HEK293T (cell line): ENCODE data around the gene KHK.

Source experiments
- CTCF ChIA-PET: fragments of 350-600 bp; formaldehyde crosslinking; extraction: SDS; loops from one replicate; lab custom pipeline; 2021; ENCODE audit warnings: antibody characterized with exemption, inconsistent platforms; lab: Yijun Ruan, JAX
- POLR2A ChIA-PET: fragments of 350-600 bp; formaldehyde crosslinking; extraction: SDS; loops from one replicate; lab custom pipeline; 2020; ENCODE audit warnings: antibody characterized with exemption, inconsistent platforms; lab: Yijun Ruan, JAX
- DNase-seq: peaks from one replicate; pipeline ENCODE4 v3.0.0; 2012; ENCODE audit warnings: mixed read lengths; ENCODE audit errors: extremely low spot score
- ARNT ChIP-seq: fragments of 450-650 bp; IDR thresholded peaks from 2 replicates; pipeline ENCODE4 v1.6.1; 2017; ENCODE audit warnings: mild to moderate bottlenecking
- BHLHE40 ChIP-seq: fragments of 450-650 bp; IDR thresholded peaks from 2 replicates; pipeline ENCODE4 v1.6.1; 2016; ENCODE audit warnings: mild to moderate bottlenecking, moderate library complexity, borderline replicate concordance
- CTBP1 ChIP-seq: fragments of 450-650 bp; IDR thresholded peaks from 2 replicates; pipeline ENCODE4 v1.6.1; 2016; ENCODE audit warnings: borderline replicate concordance
- ELF4 ChIP-seq: fragments of 450-650 bp; IDR thresholded peaks from 2 replicates; pipeline ENCODE4 v1.6.1; 2017; ENCODE audit warnings: antibody characterized with exemption
- FOXA1 ChIP-seq: fragments of 450-650 bp; IDR thresholded peaks from 2 replicates; pipeline ENCODE4 v1.6.1; 2016; ENCODE audit warnings: mild to moderate bottlenecking
- FOXK2 ChIP-seq: fragments of 450-650 bp; IDR thresholded peaks from 2 replicates; pipeline ENCODE4 v1.6.1; 2016; ENCODE audit warnings: mild to moderate bottlenecking
- FOXM1 ChIP-seq: fragments of 450-650 bp; IDR thresholded peaks from 2 replicates; pipeline ENCODE4 v1.6.1; 2017; ENCODE audit warnings: mild to moderate bottlenecking, borderline replicate concordance
- HDGF ChIP-seq: fragments of 450-650 bp; IDR thresholded peaks from 2 replicates; pipeline ENCODE4 v1.6.1; 2017; ENCODE audit warnings: antibody characterized with exemption, borderline replicate concordance
- L3MBTL2 ChIP-seq: fragments of 450-650 bp; conservative IDR thresholded peaks from 2 replicates; pipeline ENCODE4 v1.6.1; 2016; ENCODE audit warnings: mild to moderate bottlenecking
- LEF1 ChIP-seq: fragments of 450-650 bp; IDR thresholded peaks from 2 replicates; pipeline ENCODE4 v1.6.1; 2017; ENCODE audit warnings: mild to moderate bottlenecking, borderline replicate concordance
- NFRKB ChIP-seq: fragments of 450-650 bp; IDR thresholded peaks from 2 replicates; pipeline ENCODE4 v1.6.1; 2016; ENCODE audit warnings: mild to moderate bottlenecking, moderate library complexity
- PKNOX1 ChIP-seq: fragments of 450-650 bp; IDR thresholded peaks from 2 replicates; pipeline ENCODE4 v1.6.1; 2016
- SP1 ChIP-seq: fragments of 450-650 bp; IDR thresholded peaks from 2 replicates; pipeline ENCODE4 v1.6.1; 2017
- SUZ12 ChIP-seq: fragments of 450-650 bp; IDR thresholded peaks from 2 replicates; pipeline ENCODE4 v1.6.1; 2016; ENCODE audit warnings: mild to moderate bottlenecking
- TARDBP ChIP-seq: fragments of 450-650 bp; IDR thresholded peaks from 2 replicates; pipeline ENCODE4 v1.6.1; 2016
- ZNF384 ChIP-seq: fragments of 450-650 bp; IDR thresholded peaks from 2 replicates; pipeline ENCODE4 v1.6.1; 2016

The KHK gene

GRCh38 chr2:27050281-27050995, 36.1 kb upstream of the KHK start:
- DNase-seq, result peak; percentile 82
- CTCF ChIA-PET, result interaction anchor here (0.7 to 1.5 kb wide), 4 partner anchors 33 to 89 kb away, joined by 3 to 5 read pairs (median 4); no protein-coding TSS in a partner anchor
- TF ChIP-seq FOXM1 (no peak), L3MBTL2 (peak; percentile 79), BHLHE40 (no peak), FOXA1 (no peak), TARDBP (peak; percentile 13; the same call in 1 of the 2 replicates), NFRKB (no peak), SUZ12 (no peak), ELF4 (0 out of 2 replicates have a peak, but pooled peaks have one; percentile 19), ARNT (0 out of 2 replicates have a peak, but pooled peaks have one; percentile 27), FOXK2 (no peak), SP1 (no peak), LEF1 (no peak), PKNOX1 (no peak), ZNF384 (no peak), HDGF (no peak), CTBP1 (no peak)
- POLR2A ChIA-PET, result interaction anchor here (0.8 to 7.4 kb wide), 17 partner anchors 9 to 359 kb away, joined by 3 to 91 read pairs (median 4); partner anchors contain the start of genes ABHD1, EMILIN1, KHK and OST4

- peak; percentile 98 for TF ChIP-seq L3MBTL2
- no peak for TF ChIP-seq FOXA1
- peak; percentile 84 for TF ChIP-seq TARDBP
- TF ChIP-seq ARNT, result 0 out of 2 replicates have a peak, but pooled peaks have one; percentile 47
- TF ChIP-seq LEF1, result no peak
- no peak for TF ChIP-seq BHLHE40
- TF ChIP-seq CTBP1, result 0 out of 2 replicates have a peak, but pooled peaks have one; percentile 6
- no peak for TF ChIP-seq HDGF
- POLR2A ChIA-PET, result interaction anchor here (0.8 to 7.4 kb wide), 17 partner anchors 9 to 359 kb away, joined by 3 to 91 read pairs (median 4); partner anchors contain the start of genes ABHD1, EMILIN1, KHK and OST4
- CTCF ChIA-PET, result interaction anchor here (0.7 to 1.5 kb wide), 4 partner anchors 32 to 90 kb away, joined by 3 to 5 read pairs (median 4); no protein-coding TSS in a partner anchor
- DNase-seq, result peak; percentile 93
Observed at GRCh38 chr2:27050996-27051901, 35.3 kb upstream of the KHK start, which contains the start of gene AGBL5. Gene AGBL5, plus strand, starts transcription at chr2:27051668. Its CDS starts 1,291 bp downstream, at chr2:27052959.

- CTCF ChIA-PET, result no interaction called here
Observed at GRCh38 chr2:27051902-27052645, 34.5 kb upstream of the KHK start.

GRCh38 chr2:27053321-27053720, 33.3 kb upstream of the KHK start:
- DNase-seq, result no peak
- POLR2A ChIA-PET, result interaction anchor here (1.2 to 7.4 kb wide), 4 partner anchors 13 to 28 kb away, joined by 3 to 91 read pairs (median 25); partner anchors contain the start of gene OST4
- TF ChIP-seq BHLHE40 (no peak), FOXK2 (no peak), HDGF (no peak), NFRKB (no peak), LEF1 (no peak), TARDBP (no peak), ARNT (no peak), L3MBTL2 (no peak), ZNF384 (no peak), SUZ12 (no peak), PKNOX1 (no peak), CTBP1 (no peak), ELF4 (no peak), FOXA1 (no peak), SP1 (no peak), FOXM1 (no peak)
- CTCF ChIA-PET, result no interaction called here

More at GRCh38 chr2:27051902-27052645, 34.5 kb upstream of the KHK start:
- no peak for TF ChIP-seq FOXM1
- DNase-seq, result peak; percentile 16
- POLR2A ChIA-PET, result interaction anchor here (1.2 to 7.4 kb wide), 13 partner anchors 8 to 82 kb away, joined by 3 to 91 read pairs (median 11); partner anchors contain the start of genes ABHD1, EMILIN1, KHK and OST4

GRCh38 chr2:27053776-27054175, 32.8 kb upstream of the KHK start:
- no peak for DNase-seq
- no peak for TF ChIP-seq SP1
- ChIA-PET CTCF (no interaction called here), POLR2A (interaction anchor here (1.2 to 7.4 kb wide), 3 partner anchors 12 to 29 kb away, joined by 3 to 91 read pairs (median 47); partner anchors contain the start of gene OST4)
